ENCODE results near the gene HYAL3. TPM values are rescaled to one million over a fixed set of nuclear protein-coding genes. Genes with fewer than 3 reads are reported as not detected.
A peak's percentile ranks its signal among the peaks of the same experiment; 100 is the strongest.

Gene HYAL3
- total and polyA plus RNA-seq, 2 of the 13 experiments (the other 11 are each of a cell fraction or from before 2014, with no cell fraction given) = 5.5 to 10.4 TPM

DNA sequence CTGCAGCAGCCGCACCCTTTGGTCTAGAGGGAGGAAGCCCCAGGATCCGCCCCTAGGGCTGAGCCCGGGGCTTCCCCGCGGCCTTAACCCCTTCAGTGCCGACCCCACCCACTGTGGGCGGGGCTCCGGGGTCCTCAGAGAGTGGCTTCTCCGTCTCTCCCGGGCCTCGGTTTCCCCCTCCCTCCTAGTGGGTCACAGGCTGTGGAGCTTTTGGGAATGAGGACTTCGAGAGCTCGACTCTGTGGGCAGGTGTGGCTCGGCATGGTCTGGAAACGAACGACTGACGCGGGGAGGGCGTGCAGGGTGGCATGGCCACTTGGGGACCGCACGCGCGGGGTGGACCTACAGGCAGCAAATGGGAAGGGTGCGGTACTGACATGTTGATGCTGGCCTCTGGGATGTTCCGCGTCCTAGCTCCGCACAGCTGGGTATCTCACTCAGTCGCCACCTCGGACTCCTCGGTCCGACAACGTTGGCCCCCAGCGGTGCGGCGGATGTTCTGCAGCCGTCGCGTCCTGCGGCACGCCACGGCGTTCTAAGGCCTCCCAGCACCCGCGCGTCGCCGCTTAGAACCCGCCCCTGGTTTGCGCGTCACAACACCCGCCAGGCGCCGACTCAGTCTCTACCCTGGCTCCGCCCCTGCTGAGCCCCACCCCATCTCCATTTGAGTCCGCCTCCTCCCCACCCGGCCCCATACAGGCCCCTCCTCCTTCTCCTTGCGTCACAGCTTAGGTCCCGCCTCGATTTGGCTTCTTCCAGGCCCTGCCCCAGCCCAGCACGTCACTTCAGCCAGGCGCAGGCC, at the start of gene HYAL3, which contains the start of gene NAA80 (continued):
- TF ChIP-seq, protein P1, sequence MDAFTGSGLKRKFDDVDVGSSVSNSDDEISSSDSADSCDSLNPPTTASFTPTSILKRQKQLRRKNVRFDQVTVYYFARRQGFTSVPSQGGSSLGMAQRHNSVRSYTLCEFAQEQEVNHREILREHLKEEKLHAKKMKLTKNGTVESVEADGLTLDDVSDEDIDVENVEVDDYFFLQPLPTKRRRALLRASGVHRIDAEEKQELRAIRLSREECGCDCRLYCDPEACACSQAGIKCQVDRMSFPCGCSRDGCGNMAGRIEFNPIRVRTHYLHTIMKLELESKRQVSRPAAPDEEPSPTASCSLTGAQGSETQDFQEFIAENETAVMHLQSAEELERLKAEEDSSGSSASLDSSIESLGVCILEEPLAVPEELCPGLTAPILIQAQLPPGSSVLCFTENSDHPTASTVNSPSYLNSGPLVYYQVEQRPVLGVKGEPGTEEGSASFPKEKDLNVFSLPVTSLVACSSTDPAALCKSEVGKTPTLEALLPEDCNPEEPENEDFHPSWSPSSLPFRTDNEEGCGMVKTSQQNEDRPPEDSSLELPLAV (CRISPR knock-in tag; conservative IDR thresholded peaks at IDR 0.05; ENCODE audit: low read depth) = no peak
- TF ChIP-seq ZNF460 (CRISPR knock-in tag; IDR thresholded peaks at IDR 0.05; ENCODE audit: borderline replicate concordance) (peak; percentile 31; the same call in 1 of the 2 replicates), ZNF34 (CRISPR knock-in tag; IDR thresholded peaks at IDR 0.05; ENCODE audit: borderline replicate concordance) (no peak), PLRG1 (conservative IDR thresholded peaks at IDR 0.05) (no peak), RFXAP (CRISPR knock-in tag; IDR thresholded peaks at IDR 0.05; ENCODE audit: borderline replicate concordance) (peak; percentile 65; the same call in 1 of the 2 replicates), ZNF234 (CRISPR knock-in tag; conservative IDR thresholded peaks at IDR 0.05) (no peak), ZNF572 (CRISPR knock-in tag; IDR thresholded peaks at IDR 0.05) (no peak), ZNF749 (CRISPR knock-in tag; IDR thresholded peaks at IDR 0.05; ENCODE audit: borderline replicate concordance) (peak; percentile 83; the same call in 1 of the 2 replicates), ZNF792 (CRISPR knock-in tag; IDR thresholded peaks at IDR 0.05) (0 out of 2 replicates have a peak, but pooled peaks have one; percentile 38), TBL1XR1 (IDR thresholded peaks at IDR 0.05; ENCODE audit: borderline replicate concordance, low read length, partially characterized antibody) (no peak), TGIF2 (CRISPR knock-in tag; IDR thresholded peaks at IDR 0.05) (0 out of 2 replicates have a peak, but pooled peaks have one; percentile 9), POLR2AphosphoS2 (IDR thresholded peaks at IDR 0.05; ENCODE audit: low read depth, low read length) (no peak)
- TF ChIP-seq, protein P2, sequence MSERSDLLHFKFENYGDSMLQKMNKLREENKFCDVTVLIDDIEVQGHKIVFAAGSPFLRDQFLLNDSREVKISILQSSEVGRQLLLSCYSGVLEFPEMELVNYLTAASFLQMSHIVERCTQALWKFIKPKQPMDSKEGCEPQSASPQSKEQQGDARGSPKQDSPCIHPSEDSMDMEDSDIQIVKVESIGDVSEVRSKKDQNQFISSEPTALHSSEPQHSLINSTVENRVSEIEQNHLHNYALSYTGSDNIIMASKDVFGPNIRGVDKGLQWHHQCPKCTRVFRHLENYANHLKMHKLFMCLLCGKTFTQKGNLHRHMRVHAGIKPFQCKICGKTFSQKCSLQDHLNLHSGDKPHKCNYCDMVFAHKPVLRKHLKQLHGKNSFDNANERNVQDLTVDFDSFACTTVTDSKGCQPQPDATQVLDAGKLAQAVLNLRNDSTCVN (CRISPR knock-in tag; IDR thresholded peaks at IDR 0.05; ENCODE audit: borderline replicate concordance) = peak; percentile 38
- TF ChIP-seq, protein P3, sequence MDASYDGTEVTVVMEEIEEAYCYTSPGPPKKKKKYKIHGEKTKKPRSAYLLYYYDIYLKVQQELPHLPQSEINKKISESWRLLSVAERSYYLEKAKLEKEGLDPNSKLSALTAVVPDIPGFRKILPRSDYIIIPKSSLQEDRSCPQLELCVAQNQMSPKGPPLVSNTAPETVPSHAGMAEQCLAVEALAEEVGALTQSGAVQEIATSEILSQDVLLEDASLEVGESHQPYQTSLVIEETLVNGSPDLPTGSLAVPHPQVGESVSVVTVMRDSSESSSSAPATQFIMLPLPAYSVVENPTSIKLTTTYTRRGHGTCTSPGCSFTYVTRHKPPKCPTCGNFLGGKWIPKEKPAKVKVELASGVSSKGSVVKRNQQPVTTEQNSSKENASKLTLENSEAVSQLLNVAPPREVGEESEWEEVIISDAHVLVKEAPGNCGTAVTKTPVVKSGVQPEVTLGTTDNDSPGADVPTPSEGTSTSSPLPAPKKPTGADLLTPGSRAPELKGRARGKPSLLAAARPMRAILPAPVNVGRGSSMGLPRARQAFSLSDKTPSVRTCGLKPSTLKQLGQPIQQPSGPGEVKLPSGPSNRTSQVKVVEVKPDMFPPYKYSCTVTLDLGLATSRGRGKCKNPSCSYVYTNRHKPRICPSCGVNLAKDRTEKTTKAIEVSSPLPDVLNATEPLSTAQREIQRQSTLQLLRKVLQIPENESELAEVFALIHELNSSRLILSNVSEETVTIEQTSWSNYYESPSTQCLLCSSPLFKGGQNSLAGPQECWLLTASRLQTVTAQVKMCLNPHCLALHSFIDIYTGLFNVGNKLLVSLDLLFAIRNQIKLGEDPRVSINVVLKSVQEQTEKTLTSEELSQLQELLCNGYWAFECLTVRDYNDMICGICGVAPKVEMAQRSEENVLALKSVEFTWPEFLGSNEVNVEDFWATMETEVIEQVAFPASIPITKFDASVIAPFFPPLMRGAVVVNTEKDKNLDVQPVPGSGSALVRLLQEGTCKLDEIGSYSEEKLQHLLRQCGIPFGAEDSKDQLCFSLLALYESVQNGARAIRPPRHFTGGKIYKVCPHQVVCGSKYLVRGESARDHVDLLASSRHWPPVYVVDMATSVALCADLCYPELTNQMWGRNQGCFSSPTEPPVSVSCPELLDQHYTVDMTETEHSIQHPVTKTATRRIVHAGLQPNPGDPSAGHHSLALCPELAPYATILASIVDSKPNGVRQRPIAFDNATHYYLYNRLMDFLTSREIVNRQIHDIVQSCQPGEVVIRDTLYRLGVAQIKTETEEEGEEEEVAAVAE (CRISPR knock-in tag; IDR thresholded peaks at IDR 0.05; ENCODE audit: borderline replicate concordance) = no peak
- TF ChIP-seq, protein P4, sequence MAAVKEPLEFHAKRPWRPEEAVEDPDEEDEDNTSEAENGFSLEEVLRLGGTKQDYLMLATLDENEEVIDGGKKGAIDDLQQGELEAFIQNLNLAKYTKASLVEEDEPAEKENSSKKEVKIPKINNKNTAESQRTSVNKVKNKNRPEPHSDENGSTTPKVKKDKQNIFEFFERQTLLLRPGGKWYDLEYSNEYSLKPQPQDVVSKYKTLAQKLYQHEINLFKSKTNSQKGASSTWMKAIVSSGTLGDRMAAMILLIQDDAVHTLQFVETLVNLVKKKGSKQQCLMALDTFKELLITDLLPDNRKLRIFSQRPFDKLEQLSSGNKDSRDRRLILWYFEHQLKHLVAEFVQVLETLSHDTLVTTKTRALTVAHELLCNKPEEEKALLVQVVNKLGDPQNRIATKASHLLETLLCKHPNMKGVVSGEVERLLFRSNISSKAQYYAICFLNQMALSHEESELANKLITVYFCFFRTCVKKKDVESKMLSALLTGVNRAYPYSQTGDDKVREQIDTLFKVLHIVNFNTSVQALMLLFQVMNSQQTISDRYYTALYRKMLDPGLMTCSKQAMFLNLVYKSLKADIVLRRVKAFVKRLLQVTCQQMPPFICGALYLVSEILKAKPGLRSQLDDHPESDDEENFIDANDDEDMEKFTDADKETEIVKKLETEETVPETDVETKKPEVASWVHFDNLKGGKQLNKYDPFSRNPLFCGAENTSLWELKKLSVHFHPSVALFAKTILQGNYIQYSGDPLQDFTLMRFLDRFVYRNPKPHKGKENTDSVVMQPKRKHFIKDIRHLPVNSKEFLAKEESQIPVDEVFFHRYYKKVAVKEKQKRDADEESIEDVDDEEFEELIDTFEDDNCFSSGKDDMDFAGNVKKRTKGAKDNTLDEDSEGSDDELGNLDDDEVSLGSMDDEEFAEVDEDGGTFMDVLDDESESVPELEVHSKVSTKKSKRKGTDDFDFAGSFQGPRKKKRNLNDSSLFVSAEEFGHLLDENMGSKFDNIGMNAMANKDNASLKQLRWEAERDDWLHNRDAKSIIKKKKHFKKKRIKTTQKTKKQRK (IDR thresholded peaks at IDR 0.05; ENCODE audit: low read length) = no peak
- TF ChIP-seq, protein P5, sequence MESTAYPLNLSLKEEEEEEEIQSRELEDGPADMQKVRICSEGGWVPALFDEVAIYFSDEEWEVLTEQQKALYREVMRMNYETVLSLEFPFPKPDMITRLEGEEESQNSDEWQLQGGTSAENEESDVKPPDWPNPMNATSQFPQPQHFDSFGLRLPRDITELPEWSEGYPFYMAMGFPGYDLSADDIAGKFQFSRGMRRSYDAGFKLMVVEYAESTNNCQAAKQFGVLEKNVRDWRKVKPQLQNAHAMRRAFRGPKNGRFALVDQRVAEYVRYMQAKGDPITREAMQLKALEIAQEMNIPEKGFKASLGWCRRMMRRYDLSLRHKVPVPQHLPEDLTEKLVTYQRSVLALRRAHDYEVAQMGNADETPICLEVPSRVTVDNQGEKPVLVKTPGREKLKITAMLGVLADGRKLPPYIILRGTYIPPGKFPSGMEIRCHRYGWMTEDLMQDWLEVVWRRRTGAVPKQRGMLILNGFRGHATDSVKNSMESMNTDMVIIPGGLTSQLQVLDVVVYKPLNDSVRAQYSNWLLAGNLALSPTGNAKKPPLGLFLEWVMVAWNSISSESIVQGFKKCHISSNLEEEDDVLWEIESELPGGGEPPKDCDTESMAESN (CRISPR knock-in tag; conservative IDR thresholded peaks at IDR 0.05) = peak; percentile 80
